NCI-H82 (cell line): Measurements from ENCODE around the gene SH3GLB2.
A peak's percentile ranks its signal among the peaks of the same experiment; 100 is the strongest.
"Not testable (repeated sequence)": the region's sequence is repeated elsewhere in the genome, so short reads cannot be mapped to it uniquely, and the experiment has no call there.

ENCODE experiments used
- DNase-seq: peaks from one replicate; lab custom pipeline; 2025; lab: John Stamatoyannopoulos, UW

SH3GLB2 gene

GRCh38 chr9:129014608-129015007 is 13.5 kb downstream of the SH3GLB2 start:
- DNase-seq: no peak

- no peak for DNase-seq
These were observed 14.0 kb downstream of the SH3GLB2 start for GRCh38 chr9:129014124-129014523.

- DNase-seq: no peak
These were observed 14.5 kb downstream of the SH3GLB2 start for GRCh38 chr9:129013674-129014073.

- DNase-seq: no peak
These were observed 15.2 kb downstream of the SH3GLB2 start for GRCh38 chr9:129012893-129013448.

- DNase-seq: no peak
These were observed 15.8 kb downstream of the SH3GLB2 start for GRCh38 chr9:129012343-129012742.

GRCh38 chr9:129011761-129012181 is 16.4 kb downstream of the SH3GLB2 start:
- DNase-seq: peak; percentile 52

GRCh38 chr9:129011170-129011569 is 17.0 kb downstream of the SH3GLB2 start:
- DNase-seq: no peak

- no peak for DNase-seq
These were observed 17.7 kb downstream of the SH3GLB2 start for GRCh38 chr9:129010267-129010975.

- DNase-seq: no peak
These were observed 18.5 kb downstream of the SH3GLB2 start for GRCh38 chr9:129009584-129010141.

- DNase-seq: no peak
These were observed 19.0 kb downstream of the SH3GLB2 start for GRCh38 chr9:129008986-129009583.

- no peak for DNase-seq
These were observed 19.6 kb downstream of the SH3GLB2 start for GRCh38 chr9:129008469-129008965.

- no peak for DNase-seq
These were observed 20.2 kb downstream of the SH3GLB2 start for GRCh38 chr9:129007766-129008468.

- no peak for DNase-seq
These were observed 20.9 kb downstream of the SH3GLB2 start for GRCh38 chr9:129007035-129007765.

GRCh38 chr9:129006328-129007034 is 21.6 kb downstream of the SH3GLB2 start:
- DNase-seq: peak; percentile 82

- DNase-seq: no peak
These were observed 22.7 kb downstream of the SH3GLB2 start for GRCh38 chr9:129005336-129005997.

GRCh38 chr9:129004173-129004572 is 24.0 kb downstream of the SH3GLB2 start:
- not testable (repeated sequence) for DNase-seq

GRCh38 chr9:129002992-129003391 is 25.1 kb downstream of the SH3GLB2 start:
- DNase-seq: no peak

GRCh38 chr9:129001504-129002325 is 26.4 kb downstream of the SH3GLB2 start:
- no peak for DNase-seq

- DNase-seq: no peak
These were observed 28.4 kb downstream of the SH3GLB2 start for GRCh38 chr9:128999581-129000206.
